H9 (cell line): ENCODE measurements around the gene PRB3. TPM values are rescaled to one million over a fixed set of nuclear protein-coding genes. Genes with fewer than 3 reads are reported as not detected.

ENCODE experiments used
- DNase-seq: peaks from one replicate; pipeline ENCODE4 v3.0.0-alpha.2; 2017
- H2AFZ ChIP-seq: one replicate; pipeline ENCODE4 v1.6.1; 2013; ENCODE audit warnings: mild to moderate bottlenecking, low read length, control low read depth, moderate library complexity
- H2AK5ac ChIP-seq: 2 replicates; pipeline ENCODE4 v1.6.1; 2013; ENCODE audit warnings: low read length, control low read depth, mixed read lengths; ENCODE audit not compliant: insufficient read length
- H2BK120ac ChIP-seq: one replicate; pipeline ENCODE4 v1.6.1; 2013; ENCODE audit warnings: low read depth, mild to moderate bottlenecking, low read length, control low read depth, inconsistent platforms; ENCODE audit not compliant: poor library complexity, severe bottlenecking
- H2BK12ac ChIP-seq: 2 replicates; pipeline ENCODE4 v1.6.1; 2013; ENCODE audit warnings: low read length, control low read depth, mixed read lengths, low read depth; ENCODE audit not compliant: insufficient read length
- H2BK15ac ChIP-seq: 2 replicates; pipeline ENCODE4 v1.6.1; 2013; ENCODE audit warnings: low read depth, low read length, control low read depth
- H2BK20ac ChIP-seq: one replicate; pipeline ENCODE4 v1.6.1; 2013; ENCODE audit warnings: low read depth, mild to moderate bottlenecking, low read length, control low read depth, inconsistent platforms; ENCODE audit not compliant: poor library complexity, severe bottlenecking
- H2BK5ac ChIP-seq: 2 replicates; pipeline ENCODE4 v1.6.1; 2013; ENCODE audit warnings: low read length, control low read depth, mixed read lengths; ENCODE audit not compliant: insufficient read length
- H3K14ac ChIP-seq: 2 replicates; pipeline ENCODE4 v1.6.1; 2013; ENCODE audit warnings: low read length, control low read depth; ENCODE audit not compliant: insufficient read depth
- H3K18ac ChIP-seq: 2 replicates; pipeline ENCODE4 v1.6.1; 2013; ENCODE audit warnings: low read depth, mild to moderate bottlenecking, mixed read lengths, low read length, control low read depth; ENCODE audit not compliant: insufficient read length
- H3K23ac ChIP-seq: 2 replicates; pipeline ENCODE4 v1.6.1; 2013; ENCODE audit warnings: low read length, control low read depth, mixed read lengths, low read depth; ENCODE audit not compliant: insufficient read length
- H3K23me2 ChIP-seq: 2 replicates; pipeline ENCODE4 v1.6.1; 2013; ENCODE audit warnings: low read depth, mild to moderate bottlenecking, mixed read lengths, low read length, control low read depth; ENCODE audit not compliant: insufficient read length, poor library complexity, severe bottlenecking
- H3K27ac ChIP-seq: 2 replicates; pipeline ENCODE4 v1.5.1; 2013; ENCODE audit warnings: low read length, control low read depth, mixed read lengths, low read depth; ENCODE audit not compliant: insufficient read length
- H3K27me3 ChIP-seq: 2 replicates; pipeline ENCODE4 v1.6.1; 2013; ENCODE audit warnings: low read length, control low read depth, inconsistent platforms; ENCODE audit not compliant: insufficient read depth
- H3K4ac ChIP-seq: 2 replicates; pipeline ENCODE4 v1.6.1; 2013; ENCODE audit warnings: low read depth, mild to moderate bottlenecking, control low read depth, inconsistent platforms, low read length, moderate library complexity
- H3K4me1 ChIP-seq: 2 replicates; pipeline ENCODE4 v1.6.1; 2013; ENCODE audit warnings: low read length, control low read depth, inconsistent platforms; ENCODE audit not compliant: insufficient read depth
- H3K4me2 ChIP-seq: 2 replicates; pipeline ENCODE4 v1.6.1; 2013; ENCODE audit warnings: low read length, control low read depth, mixed read lengths; ENCODE audit not compliant: insufficient read length, insufficient read depth
- H3K56ac ChIP-seq: 2 replicates; pipeline ENCODE4 v1.6.1; 2013; ENCODE audit warnings: low read depth, mild to moderate bottlenecking, mixed read lengths, low read length, control low read depth; ENCODE audit not compliant: insufficient read length
- H3K79me1 ChIP-seq: 2 replicates; pipeline ENCODE4 v1.6.1; 2013; ENCODE audit warnings: low read depth, mild to moderate bottlenecking, moderate library complexity, low read length, control low read depth, inconsistent platforms; ENCODE audit not compliant: insufficient read depth, poor library complexity, severe bottlenecking
- H3K79me2 ChIP-seq: 2 replicates; pipeline ENCODE4 v1.6.1; 2013; ENCODE audit warnings: low read length, control low read depth, inconsistent platforms; ENCODE audit not compliant: insufficient read depth
- H3K9ac ChIP-seq: 2 replicates; pipeline ENCODE4 v1.6.1; 2013; ENCODE audit warnings: low read length, control low read depth, mixed read lengths; ENCODE audit not compliant: insufficient read length; ENCODE audit errors: extremely low read depth
- H3K9me3 ChIP-seq: one replicate; pipeline ENCODE4 v1.6.1; 2013; ENCODE audit warnings: low read depth, low read length, inconsistent platforms; ENCODE audit not compliant: control insufficient read depth
- H3T11ph ChIP-seq: one replicate; pipeline ENCODE4 v1.6.1; 2013; ENCODE audit warnings: mild to moderate bottlenecking, low read length, control low read depth, inconsistent platforms
- H4K20me1 ChIP-seq: one replicate; pipeline ENCODE4 v1.6.1; 2013; ENCODE audit not compliant: control insufficient read depth, insufficient read length, insufficient read depth
- H4K5ac ChIP-seq: 2 replicates; pipeline ENCODE4 v1.6.1; 2013; ENCODE audit warnings: low read depth, mild to moderate bottlenecking, mixed read lengths, low read length, control low read depth; ENCODE audit not compliant: insufficient read length
- H4K8ac ChIP-seq: replicated peaks from 2 replicates; pipeline ENCODE4 v1.6.1; 2013; ENCODE audit warnings: low read length, control low read depth, mixed read lengths, low read depth; ENCODE audit not compliant: insufficient read length
- H4K91ac ChIP-seq: 2 replicates; pipeline ENCODE4 v1.6.1; 2013; ENCODE audit warnings: low read depth, mild to moderate bottlenecking, moderate library complexity, mixed read lengths, low read length, control low read depth; ENCODE audit not compliant: insufficient read length
- H3K27ac Mint-ChIP-seq, 3 experiments: 2 replicates in 2 of 3; 3 replicates in 1 of 3; pipeline ENCODE4 v1.8.0; 2020 to 2021; ENCODE audit warnings: mixed read lengths in 3 of 3, mild to moderate bottlenecking in 1 of 3, moderate library complexity in 1 of 3
- H3K27me3 Mint-ChIP-seq: 2 replicates; pipeline ENCODE4 v1.8.0; 2021; ENCODE audit warnings: low read depth, mild to moderate bottlenecking, moderate library complexity, mixed read lengths
- H3K36me3 Mint-ChIP-seq, 3 experiments: 2 replicates in 2 of 3; 3 replicates in 1 of 3; pipeline ENCODE4 v1.8.0; 2020 to 2021; ENCODE audit warnings: low read depth in 3 of 3, mixed read lengths in 3 of 3; ENCODE audit not compliant: insufficient read depth in 1 of 3
- H3K4me1 Mint-ChIP-seq, 2 experiments: 2 replicates each; pipeline ENCODE4 v1.8.0; 2020; ENCODE audit warnings: mixed read lengths in 2 of 2
- H3K4me3 Mint-ChIP-seq, 2 experiments: 2 replicates in 1 of 2; 3 replicates in 1 of 2; pipeline ENCODE4 v1.8.0; 2020 to 2021; ENCODE audit warnings: mild to moderate bottlenecking in 2 of 2, mixed read lengths in 2 of 2, moderate library complexity in 1 of 2
- H3K9me3 Mint-ChIP-seq, 2 experiments: 2 replicates in 1 of 2; 3 replicates in 1 of 2; pipeline ENCODE4 v1.8.0; 2020; ENCODE audit warnings: mild to moderate bottlenecking in 2 of 2, mixed read lengths in 2 of 2, moderate library complexity in 1 of 2
- WGBS: extraction: QIAGEN DNeasy Blood & Tissue Kit; methylation state at CpG from one replicate; pipeline ENCODE4 v1.1.7; 2013; ENCODE audit warnings: missing lambda C conversion rate, low lambda C conversion rate, mixed read lengths; ENCODE audit not compliant: insufficient read length; ENCODE audit errors: extremely low coverage; 5-methylcytosine and 5-hydroxymethylcytosine counted together
- total RNA-seq: library from RNA; stranded (reverse); gene quantifications from 2 replicates; pipeline ENCODE4 v1.2.1, GENCODE V29; 2021
- TF ChIP-seq, protein P1 (sequence below): fragments of 200-600 bp; sonication (generic); conservative IDR thresholded peaks from 3 replicates; pipeline ENCODE4 v1.8.0; 2021; ENCODE audit warnings: antibody characterized with exemption, mild to moderate bottlenecking

Gene PRB3
- total RNA-seq, 1 experiment from 2014 or later: 1.6 TPM

DNA sequence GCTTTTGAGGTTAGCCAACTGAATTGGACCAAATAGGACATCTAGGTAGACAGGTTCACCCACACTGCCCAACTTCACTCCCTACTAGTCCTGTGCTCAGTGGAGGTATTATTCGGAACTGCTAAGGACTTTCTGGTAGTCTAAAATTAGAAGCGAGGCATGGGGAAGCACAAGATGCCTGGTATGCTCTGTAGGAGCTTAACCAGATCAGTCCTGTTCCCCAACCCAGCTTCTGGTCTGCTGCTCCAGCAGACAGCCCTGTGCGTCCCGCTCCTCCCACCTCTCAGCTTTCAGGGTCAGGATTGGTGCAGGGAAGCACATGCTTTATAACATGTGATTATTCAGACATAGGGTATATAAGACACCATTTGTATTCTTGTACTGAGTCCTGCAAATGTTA is 31.2 kb downstream of the PRB3 start:
- TF ChIP-seq, protein P1, sequence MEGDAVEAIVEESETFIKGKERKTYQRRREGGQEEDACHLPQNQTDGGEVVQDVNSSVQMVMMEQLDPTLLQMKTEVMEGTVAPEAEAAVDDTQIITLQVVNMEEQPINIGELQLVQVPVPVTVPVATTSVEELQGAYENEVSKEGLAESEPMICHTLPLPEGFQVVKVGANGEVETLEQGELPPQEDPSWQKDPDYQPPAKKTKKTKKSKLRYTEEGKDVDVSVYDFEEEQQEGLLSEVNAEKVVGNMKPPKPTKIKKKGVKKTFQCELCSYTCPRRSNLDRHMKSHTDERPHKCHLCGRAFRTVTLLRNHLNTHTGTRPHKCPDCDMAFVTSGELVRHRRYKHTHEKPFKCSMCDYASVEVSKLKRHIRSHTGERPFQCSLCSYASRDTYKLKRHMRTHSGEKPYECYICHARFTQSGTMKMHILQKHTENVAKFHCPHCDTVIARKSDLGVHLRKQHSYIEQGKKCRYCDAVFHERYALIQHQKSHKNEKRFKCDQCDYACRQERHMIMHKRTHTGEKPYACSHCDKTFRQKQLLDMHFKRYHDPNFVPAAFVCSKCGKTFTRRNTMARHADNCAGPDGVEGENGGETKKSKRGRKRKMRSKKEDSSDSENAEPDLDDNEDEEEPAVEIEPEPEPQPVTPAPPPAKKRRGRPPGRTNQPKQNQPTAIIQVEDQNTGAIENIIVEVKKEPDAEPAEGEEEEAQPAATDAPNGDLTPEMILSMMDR: no peak
- no peak overlapping the region for H3K18ac ChIP-seq
- H2AK5ac ChIP-seq: no peak overlapping the region
- no peak for DNase-seq
- no peak overlapping the region for H2AFZ ChIP-seq
- H3K9ac ChIP-seq: no peak overlapping the region
- no peaks in the 10 kb centered on the region for H3K79me1 ChIP-seq
- H3K4me3 Mint-ChIP-seq: no peak overlapping the region
- H2BK5ac ChIP-seq: no peak overlapping the region
- no peak overlapping the region for H2BK15ac ChIP-seq
- no peak overlapping the region for H2BK20ac ChIP-seq
- H3K27me3 ChIP-seq: no peaks in the 10 kb centered on the region
- H4K8ac ChIP-seq: no peak overlapping the region
- H3K4me2 ChIP-seq: no peak overlapping the region
- no peak overlapping the region for H4K91ac ChIP-seq
- no CpG with 5 or more reads among the region's 4 CpGs for WGBS
- H3K14ac ChIP-seq: no peak overlapping the region
- H3K9me3 Mint-ChIP-seq: no peaks in the 10 kb centered on the region
- no peaks in the 10 kb centered on the region for H3K36me3 Mint-ChIP-seq
- no peaks in the 10 kb centered on the region for H3K4me1 ChIP-seq
- H3K4ac ChIP-seq: no peak overlapping the region
- H3K27ac Mint-ChIP-seq: no peak overlapping the region
- H3K27ac ChIP-seq: no peak overlapping the region
- H3K23ac ChIP-seq: no peak overlapping the region
- no peak overlapping the region for H3T11ph ChIP-seq
- H4K20me1 ChIP-seq: no peaks in the 10 kb centered on the region
- H2BK12ac ChIP-seq: no peak overlapping the region
- H2BK120ac ChIP-seq: no peak overlapping the region
- 0 out of 4 replicates have a peak, but pooled peaks cover 0 to 3% of the 10 kb centered on the region in 2 experiments for H3K4me1 Mint-ChIP-seq
- H4K5ac ChIP-seq: no peak overlapping the region
- H3K27me3 Mint-ChIP-seq: no peaks in the 10 kb centered on the region; the same call in 1 of the 2 replicates
- no peak overlapping the region for H3K56ac ChIP-seq
- no peaks in the 10 kb centered on the region for H3K23me2 ChIP-seq
- H3K9me3 ChIP-seq: no peaks in the 10 kb centered on the region
- H3K79me2 ChIP-seq: no peaks in the 10 kb centered on the region
